ENCODE data around the gene HSFX1.
"Not testable (repeated sequence)": the region's sequence is repeated elsewhere in the genome, so short reads cannot be mapped to it uniquely, and the experiment has no call there.

GRCh38 chrX:149773768-149774167, at the start of gene HSFX1:
- TF ChIP-seq CTCF (IDR thresholded peaks at IDR 0.05; ENCODE audit: low read length); EZH2 (IDR thresholded peaks at IDR 0.05; ENCODE audit: borderline replicate concordance, low read length): not testable (repeated sequence)

Data from OCI-LY1 (cell line).